Hepatocyte (in vitro differentiated cells): Measurements from ENCODE around the gene REXO2. TPM values are rescaled to one million over a fixed set of nuclear protein-coding genes. Genes with fewer than 3 reads are reported as not detected.

Experiments used
- DNase-seq: peaks from one replicate; pipeline ENCODE4 v3.0.0-alpha.2; 2016; ENCODE audit warnings: low spot score
- H2AFZ ChIP-seq: fragments of 200-600 bp; sonication (generic); 2 replicates; pipeline ENCODE4 v1.6.0; 2016; ENCODE audit warnings: antibody characterized with exemption, mild to moderate bottlenecking
- H3K27ac ChIP-seq: fragments of 200-600 bp; sonication (generic); 2 replicates; pipeline ENCODE4 v1.5.1; 2016; ENCODE audit warnings: mild to moderate bottlenecking
- H3K27me3 ChIP-seq: fragments of 200-600 bp; sonication (generic); 2 replicates; pipeline ENCODE4 v1.6.1; 2016
- H3K36me3 ChIP-seq: fragments of 200-600 bp; sonication (generic); replicated peaks from 2 replicates; pipeline ENCODE4 v1.5.1; 2016; ENCODE audit warnings: low read depth; ENCODE audit not compliant: insufficient read depth
- H3K4me1 ChIP-seq: fragments of 200-600 bp; sonication (generic); 2 replicates; pipeline ENCODE4 v1.5.1; 2016; ENCODE audit warnings: mild to moderate bottlenecking, moderate library complexity; ENCODE audit not compliant: insufficient read depth
- H3K4me2 ChIP-seq: fragments of 200-600 bp; sonication (generic); 2 replicates; pipeline ENCODE4 v1.6.0; 2016
- H3K4me3 ChIP-seq: fragments of 200-600 bp; sonication (generic); 2 replicates; pipeline ENCODE4 v1.5.1; 2016; ENCODE audit warnings: mild to moderate bottlenecking
- H3K79me2 ChIP-seq: fragments of 200-600 bp; sonication (generic); 2 replicates; pipeline ENCODE4 v1.6.0; 2017; ENCODE audit warnings: mild to moderate bottlenecking
- H3K9me2 ChIP-seq: fragments of 200-600 bp; sonication (generic); replicated peaks from 2 replicates; pipeline ENCODE4 v1.6.0; 2017; ENCODE audit warnings: mild to moderate bottlenecking; ENCODE audit not compliant: insufficient read depth
- H3K9me3 ChIP-seq: fragments of 200-600 bp; sonication (generic); 2 replicates; pipeline ENCODE4 v1.5.1; 2016; ENCODE audit warnings: low read depth, mild to moderate bottlenecking
- H4K20me1 ChIP-seq: fragments of 200-600 bp; sonication (generic); 2 replicates; pipeline ENCODE4 v1.6.0; 2016; ENCODE audit warnings: mild to moderate bottlenecking; ENCODE audit not compliant: insufficient read depth, poor library complexity, severe bottlenecking
- EZH2 ChIP-seq: fragments of 200-600 bp; sonication (generic); IDR thresholded peaks from 2 replicates; pipeline ENCODE4 v1.6.1; 2016; ENCODE audit warnings: antibody characterized with exemption, mild to moderate bottlenecking, borderline replicate concordance
- EZH2phosphoT487 ChIP-seq: fragments of 200-600 bp; sonication (generic); IDR thresholded peaks from one replicate; pipeline ENCODE4 v1.6.1; 2018; ENCODE audit warnings: antibody characterized with exemption, mild to moderate bottlenecking, low read depth, moderate library complexity; ENCODE audit not compliant: unreplicated experiment, severe bottlenecking
- WGBS: methylation state at CpG from one replicate; pipeline ENCODE4 v1.1.6; 2016; ENCODE audit warnings: low lambda C conversion rate; ENCODE audit errors: missing lambda C conversion rate; 5-methylcytosine and 5-hydroxymethylcytosine counted together
- polyA plus RNA-seq: library from polyadenylated mRNA; unstranded; fragments of >200 nt; fragmentation: Nextera tagmentation; extraction: Ambion mirVana; gene quantifications from 2 replicates; pipeline ENCODE4 v1.2.1, GENCODE V29; 2016
- total RNA-seq: library from RNA; depleted of rRNA; stranded (reverse); fragments of >200 nt; gene quantifications from 2 replicates; pipeline ENCODE4 v1.2.3, GENCODE V29; 2014
- TF ChIP-seq, protein P1 (sequence below): fragments of 200-600 bp; sonication (generic); IDR thresholded peaks from 2 replicates; pipeline ENCODE4 v1.5.1; 2016; ENCODE audit warnings: antibody characterized with exemption, mild to moderate bottlenecking; ENCODE audit not compliant: poor library complexity

Gene REXO2
- total and polyA plus RNA-seq, 2 experiments from 2014 or later, result 124 to 160 TPM

DNA sequence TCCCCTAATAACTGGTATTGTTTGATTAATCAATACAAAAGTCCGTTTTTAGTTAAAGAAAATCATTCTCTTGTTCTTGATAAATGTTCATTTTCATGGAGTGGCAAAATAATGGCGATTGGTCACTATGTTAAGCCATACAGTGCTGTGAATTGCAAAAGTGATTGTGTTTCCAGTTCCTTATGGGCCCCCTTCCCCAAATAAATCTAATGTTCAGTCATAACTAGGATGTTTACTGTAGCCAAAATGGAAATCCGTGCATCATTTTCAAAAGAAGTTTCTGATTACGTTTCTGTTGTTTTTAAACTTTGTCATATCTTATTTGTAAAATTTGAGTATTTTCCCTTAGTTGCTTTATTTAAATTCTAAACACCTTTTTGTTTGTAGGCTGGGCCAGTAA, 38.0 kb upstream of the REXO2 start:
- Histone ChIP-seq H3K27me3 (no peaks in the 10 kb centered on the region), H2AFZ (peak overlapping the region; percentile 47), H3K9me3 (no peaks in the 10 kb centered on the region), H3K27ac (peak overlapping the region; percentile 99), H3K36me3 (no peaks in the 10 kb centered on the region), H3K79me2 (peaks cover 69% of the 10 kb centered on the region), H3K4me1 (peaks cover 15% of the 10 kb centered on the region), H3K9me2 (no peaks in the 10 kb centered on the region), H3K4me3 (peak overlapping the region; percentile 68), H4K20me1 (peaks cover 24% of the 10 kb centered on the region), H3K4me2 (peak overlapping the region; percentile 76)
- DNase-seq, result no peak
- WGBS, result 3% methylated on average over 4 of the region's 4 CpGs
- no peak for TF ChIP-seq EZH2
- TF ChIP-seq EZH2phosphoT487, result no peak
- TF ChIP-seq, protein P1, sequence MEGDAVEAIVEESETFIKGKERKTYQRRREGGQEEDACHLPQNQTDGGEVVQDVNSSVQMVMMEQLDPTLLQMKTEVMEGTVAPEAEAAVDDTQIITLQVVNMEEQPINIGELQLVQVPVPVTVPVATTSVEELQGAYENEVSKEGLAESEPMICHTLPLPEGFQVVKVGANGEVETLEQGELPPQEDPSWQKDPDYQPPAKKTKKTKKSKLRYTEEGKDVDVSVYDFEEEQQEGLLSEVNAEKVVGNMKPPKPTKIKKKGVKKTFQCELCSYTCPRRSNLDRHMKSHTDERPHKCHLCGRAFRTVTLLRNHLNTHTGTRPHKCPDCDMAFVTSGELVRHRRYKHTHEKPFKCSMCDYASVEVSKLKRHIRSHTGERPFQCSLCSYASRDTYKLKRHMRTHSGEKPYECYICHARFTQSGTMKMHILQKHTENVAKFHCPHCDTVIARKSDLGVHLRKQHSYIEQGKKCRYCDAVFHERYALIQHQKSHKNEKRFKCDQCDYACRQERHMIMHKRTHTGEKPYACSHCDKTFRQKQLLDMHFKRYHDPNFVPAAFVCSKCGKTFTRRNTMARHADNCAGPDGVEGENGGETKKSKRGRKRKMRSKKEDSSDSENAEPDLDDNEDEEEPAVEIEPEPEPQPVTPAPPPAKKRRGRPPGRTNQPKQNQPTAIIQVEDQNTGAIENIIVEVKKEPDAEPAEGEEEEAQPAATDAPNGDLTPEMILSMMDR, result no peak

DNA sequence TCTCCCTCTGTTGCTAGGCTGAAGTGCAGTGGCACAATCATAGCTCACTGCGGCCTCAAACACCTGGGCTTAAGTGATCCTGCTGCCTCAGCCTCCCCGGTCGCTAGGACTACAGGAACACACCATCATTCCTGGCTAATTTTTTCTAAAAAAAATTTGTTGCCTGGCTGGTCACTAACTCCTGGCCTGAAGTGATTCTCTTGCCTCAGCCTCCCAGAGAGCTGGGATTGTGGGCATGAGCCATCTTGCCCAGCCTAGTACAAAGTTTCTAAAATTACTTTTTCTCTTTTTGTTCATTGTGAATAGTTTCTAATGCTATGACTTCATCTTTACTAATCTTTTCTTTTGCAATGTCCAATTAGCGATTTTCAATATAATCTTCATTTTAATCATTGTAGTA, 26.3 kb upstream of the REXO2 start:
- no peak overlapping the region for H2AFZ ChIP-seq
- DNase-seq, result no peak
- WGBS, result 95% methylated on average over 4 of the region's 4 CpGs
- H4K20me1 ChIP-seq, result no peaks in the 10 kb centered on the region
- H3K4me1 ChIP-seq, result no peaks in the 10 kb centered on the region
- TF ChIP-seq, protein P1, result no peak
- TF ChIP-seq EZH2phosphoT487 (no peak), EZH2 (no peak)
- no peaks in the 10 kb centered on the region for H3K36me3 ChIP-seq
- H3K4me3 ChIP-seq, result no peak overlapping the region
- no peaks in the 10 kb centered on the region for H3K27me3 ChIP-seq
- no peak overlapping the region for H3K27ac ChIP-seq
- H3K9me2 ChIP-seq, result no peaks in the 10 kb centered on the region
- H3K9me3 ChIP-seq, result no peaks in the 10 kb centered on the region
- no peaks in the 10 kb centered on the region for H3K79me2 ChIP-seq
- H3K4me2 ChIP-seq, result no peak overlapping the region

DNA sequence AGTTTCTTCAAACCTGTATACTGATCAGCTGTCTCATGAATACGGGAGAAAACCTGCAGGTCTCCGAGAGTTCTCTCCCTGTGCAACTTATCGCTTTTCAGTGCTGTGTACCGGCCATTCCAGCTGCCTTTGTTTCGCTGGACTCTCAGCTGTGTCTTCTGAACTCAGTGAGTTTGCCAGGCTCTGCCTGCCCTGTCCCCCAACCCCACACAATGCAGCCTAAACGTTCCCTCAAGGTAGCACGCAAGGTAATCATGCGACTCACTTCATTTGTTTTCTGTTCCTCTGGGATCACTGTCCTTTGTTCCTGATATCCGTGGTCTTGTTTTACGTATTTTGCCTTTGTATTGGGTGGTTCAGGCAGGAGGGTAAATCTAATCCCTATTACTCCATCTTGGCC, 25.3 kb upstream of the REXO2 start:
- H3K9me3 ChIP-seq, result no peaks in the 10 kb centered on the region
- H3K27ac ChIP-seq, result no peak overlapping the region
- H3K79me2 ChIP-seq, result no peaks in the 10 kb centered on the region
- no peaks in the 10 kb centered on the region for H4K20me1 ChIP-seq
- H3K27me3 ChIP-seq, result no peaks in the 10 kb centered on the region
- H3K36me3 ChIP-seq, result no peaks in the 10 kb centered on the region
- whole genome bisulfite sequencing, result 80% methylated on average over 10 of the region's 10 CpGs
- H3K4me2 ChIP-seq, result no peak overlapping the region
- no peaks in the 10 kb centered on the region for H3K4me1 ChIP-seq
- no peaks in the 10 kb centered on the region for H3K9me2 ChIP-seq
- H3K4me3 ChIP-seq, result no peak overlapping the region
- H2AFZ ChIP-seq, result no peak overlapping the region
- TF ChIP-seq EZH2phosphoT487 (no peak), EZH2 (no peak)
- TF ChIP-seq, protein P1, result no peak
- DNase-seq, result no peak

DNA sequence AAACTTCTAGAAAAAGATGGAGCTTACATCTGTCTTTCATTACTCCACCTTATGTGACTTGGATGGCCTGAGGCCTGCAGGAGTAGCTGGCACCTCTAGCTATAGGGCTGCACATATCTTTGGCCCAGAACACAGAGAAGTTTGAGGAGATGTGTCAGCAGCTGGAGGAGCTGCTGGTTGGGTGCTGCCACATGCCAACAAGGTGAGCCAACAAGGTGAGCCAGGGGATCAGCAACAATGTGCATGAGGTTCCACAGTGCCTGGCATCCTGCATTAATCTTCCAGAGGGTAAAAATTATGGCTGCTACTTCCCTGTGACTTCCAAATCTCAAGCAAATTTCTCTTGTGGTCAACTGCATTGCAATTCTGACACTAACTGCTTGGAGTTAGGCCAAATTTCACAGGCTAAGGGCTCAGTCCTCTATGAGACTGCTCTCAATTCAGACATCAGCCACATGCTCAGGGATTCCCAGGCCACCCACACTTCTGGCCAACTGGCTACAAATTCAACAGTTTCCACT, 22.8 kb upstream of the REXO2 start:
- H2AFZ ChIP-seq, result no peak overlapping the region
- no peaks in the 10 kb centered on the region for H4K20me1 ChIP-seq
- TF ChIP-seq EZH2phosphoT487, result no peak
- TF ChIP-seq, protein P1, result no peak
- TF ChIP-seq EZH2, result no peak
- H3K4me1 ChIP-seq, result no peaks in the 10 kb centered on the region
- H3K9me2 ChIP-seq, result no peaks in the 10 kb centered on the region
- no peak overlapping the region for H3K4me2 ChIP-seq
- H3K9me3 ChIP-seq, result no peaks in the 10 kb centered on the region
- DNase-seq, result no peak
- no peaks in the 10 kb centered on the region for H3K79me2 ChIP-seq
- no peaks in the 10 kb centered on the region for H3K27me3 ChIP-seq
- no peak overlapping the region for H3K27ac ChIP-seq
- H3K4me3 ChIP-seq, result no peak overlapping the region
- no peaks in the 10 kb centered on the region for H3K36me3 ChIP-seq
